CMK (cell line): Measurements from ENCODE around the gene ZNF783.
A peak's percentile ranks its signal among the peaks of the same experiment; 100 is the strongest.
"Not testable (repeated sequence)": the region's sequence is repeated elsewhere in the genome, so short reads cannot be mapped to it uniquely, and the experiment has no call there.

Experiments
- DNase-seq: peaks from one replicate; pipeline ENCODE4 v3.0.0-alpha.2; 2010; ENCODE audit warnings: low read depth

Gene ZNF783

GRCh38 chr7:149261829-149262617 is at the start of gene ZNF783:
Gene ZNF783 (plus strand): TSS chr7:149262196. CDS start chr7:149262334, 138 bp downstream.
- DNase-seq = peak; percentile 72

GRCh38 chr7:149214020-149214720 is 47.8 kb upstream of the ZNF783 start:
- no peak for DNase-seq

GRCh38 chr7:149216402-149216801 is 45.6 kb upstream of the ZNF783 start:
- DNase-seq = no peak

DNA sequence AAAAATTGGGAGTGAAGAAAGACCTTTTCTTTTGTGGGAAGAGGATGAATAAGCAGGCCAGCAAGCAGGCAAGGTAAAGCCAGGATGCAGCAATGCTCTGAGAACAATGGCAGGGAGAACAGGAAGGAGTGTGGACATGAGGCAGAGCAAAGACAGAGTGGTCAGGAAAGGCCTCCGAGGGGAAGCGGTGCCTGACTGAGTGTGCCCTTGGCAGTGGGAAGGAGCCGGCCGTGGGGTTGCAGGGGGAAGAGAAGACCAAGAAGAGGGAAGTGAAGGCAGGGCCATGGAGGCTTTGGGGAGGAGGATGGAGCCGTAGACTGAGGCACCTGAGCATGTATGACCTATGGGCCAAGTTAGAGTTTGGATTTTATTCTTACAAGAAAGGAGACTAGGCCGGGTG is 44.4 kb upstream of the ZNF783 start:
- no peak for DNase-seq

DNA sequence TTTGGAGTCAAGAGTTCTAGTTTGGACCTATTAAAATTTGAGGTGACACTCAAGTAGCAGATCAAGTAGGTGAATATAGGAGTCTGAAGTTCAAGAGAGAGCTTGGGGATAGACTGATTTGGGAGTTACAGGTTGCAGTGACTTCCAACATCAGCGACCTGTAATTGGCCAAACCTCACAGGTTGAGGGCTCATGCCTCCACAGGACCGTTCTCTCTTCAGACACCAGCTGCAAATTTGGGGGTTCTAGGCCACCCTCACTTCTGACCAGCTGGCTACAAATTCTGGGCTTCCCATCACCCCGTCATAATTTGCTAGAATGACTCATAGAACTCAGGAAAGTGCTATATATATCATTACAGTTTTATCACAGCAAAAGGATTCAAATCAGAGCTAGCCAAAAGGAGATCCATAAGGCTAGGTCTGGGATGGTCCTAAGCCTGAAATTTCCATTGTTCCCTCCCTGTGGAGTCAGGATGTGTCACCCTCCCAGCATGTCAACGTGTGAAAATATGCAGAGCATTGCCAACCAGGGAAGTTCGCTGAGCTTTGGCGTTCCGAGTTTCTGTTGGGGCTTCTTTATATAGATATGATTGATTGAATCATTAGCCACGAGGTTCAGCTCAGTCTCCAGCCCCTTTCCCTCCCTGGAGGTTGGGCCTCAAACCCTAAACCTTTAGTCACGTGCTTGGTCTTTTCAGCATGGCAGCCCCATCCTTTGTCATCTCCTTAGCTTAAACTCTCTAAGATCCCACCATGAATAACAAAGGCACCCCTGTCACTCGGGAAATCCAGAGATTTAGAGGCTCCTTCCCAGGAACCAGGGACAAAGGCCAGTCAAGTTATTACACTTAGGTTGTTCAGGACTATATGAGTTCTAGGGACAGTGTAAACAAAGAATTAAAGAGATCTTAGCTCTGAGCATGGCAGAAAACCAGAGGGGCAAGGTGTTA is 43.3 kb upstream of the ZNF783 start:
- DNase-seq = no peak

DNA sequence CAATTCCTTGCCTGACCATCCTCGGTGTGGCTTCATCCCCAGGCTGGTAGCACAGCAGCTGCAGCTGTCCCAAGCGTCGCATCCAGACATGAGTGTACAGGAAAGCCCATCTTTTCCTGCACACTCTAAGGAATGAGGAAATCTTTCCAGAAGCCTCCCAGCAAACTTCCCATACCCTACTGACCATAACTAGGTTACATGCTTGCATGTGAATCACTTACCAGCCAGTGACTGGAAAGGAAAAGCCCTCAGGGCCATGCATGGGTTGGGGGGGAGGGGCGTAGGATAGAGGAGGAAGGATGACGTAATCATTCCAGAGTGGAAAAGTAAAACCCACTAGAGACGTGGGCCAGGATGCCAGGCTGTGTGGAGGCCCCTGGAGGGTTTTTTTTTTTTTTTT is 41.5 kb upstream of the ZNF783 start:
- DNase-seq = no peak

DNA sequence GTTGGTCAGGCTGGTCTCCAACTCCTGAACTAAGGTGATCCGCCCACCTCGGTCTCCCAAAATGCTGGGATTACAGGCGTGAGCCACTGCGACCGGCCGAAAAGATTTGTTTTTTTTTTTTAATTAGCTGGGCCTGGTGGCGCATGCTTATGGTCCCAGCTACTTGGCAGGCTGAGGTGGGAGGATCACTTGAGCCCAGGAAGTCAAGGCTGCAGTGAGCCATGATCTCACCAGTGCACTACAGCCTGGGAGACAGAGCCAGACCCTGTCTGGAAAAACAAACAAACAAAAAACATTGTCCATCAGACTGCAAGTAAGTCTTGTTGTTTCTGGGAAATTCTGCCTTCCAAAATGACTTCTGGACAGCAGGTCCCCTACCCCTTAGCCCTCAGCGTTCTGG is 38.8 kb upstream of the ZNF783 start:
- no peak for DNase-seq

- DNase-seq = no peak
Observed at GRCh38 chr7:149223761-149224160, 38.2 kb upstream of the ZNF783 start.

- DNase-seq = no peak
Observed at GRCh38 chr7:149224352-149224751, 37.6 kb upstream of the ZNF783 start.

- DNase-seq = no peak
Observed at GRCh38 chr7:149225106-149225505, 36.9 kb upstream of the ZNF783 start.

GRCh38 chr7:149225656-149226055 is 36.3 kb upstream of the ZNF783 start:
- DNase-seq = no peak

DNA sequence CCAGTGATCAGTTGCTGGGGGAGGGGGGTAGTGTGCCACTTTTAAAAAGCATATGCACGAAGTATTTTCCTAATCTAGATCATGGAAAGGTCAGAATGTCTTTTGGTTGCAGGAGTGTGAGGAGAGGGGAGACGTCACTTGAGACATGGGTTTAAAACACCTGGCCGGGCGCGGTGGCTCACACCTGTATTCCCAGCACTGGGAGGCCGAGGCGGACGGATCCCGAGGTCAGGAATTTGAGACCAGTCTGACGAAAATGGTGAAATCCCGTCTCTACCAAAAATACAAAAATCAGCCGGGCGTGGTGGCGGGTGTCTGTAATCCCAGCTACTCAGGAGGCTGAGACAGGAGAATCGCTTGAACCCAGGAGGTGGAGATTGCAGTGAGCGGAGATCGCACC is 35.6 kb upstream of the ZNF783 start:
- DNase-seq = not testable (repeated sequence)

GRCh38 chr7:149226840-149227494 is 35.0 kb upstream of the ZNF783 start:
- no peak for DNase-seq

DNA sequence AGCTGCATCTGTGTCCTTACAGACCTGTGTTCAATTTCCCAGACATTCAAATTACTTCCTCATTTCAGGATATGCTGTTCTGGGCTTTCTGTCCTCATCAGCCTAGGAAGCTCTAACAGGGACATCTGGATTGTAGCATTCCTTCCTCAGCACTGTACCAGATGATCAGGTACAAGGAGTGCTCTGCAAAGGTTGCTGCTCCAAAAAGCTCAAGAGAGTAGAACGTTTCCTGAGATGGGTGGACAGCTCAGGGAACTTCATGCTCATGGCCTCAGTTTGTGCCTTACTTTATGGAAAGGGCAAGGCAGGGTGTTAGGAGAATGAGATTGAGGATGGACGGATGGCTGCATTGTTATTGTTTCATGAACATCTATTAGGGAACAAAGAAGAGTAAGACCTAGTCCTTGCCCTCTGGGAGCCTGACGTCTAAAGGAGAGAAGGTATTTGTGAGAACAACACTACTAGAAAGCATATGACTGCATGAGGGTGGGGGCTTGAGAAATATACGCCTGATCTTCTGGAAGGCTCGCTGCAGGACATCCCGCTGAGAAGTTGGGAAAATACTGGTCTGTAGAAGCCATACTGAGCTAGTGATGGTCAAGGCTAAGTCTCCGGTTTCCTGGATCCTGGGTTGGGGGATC is 33.0 kb upstream of the ZNF783 start:
- no peak for DNase-seq

DNA sequence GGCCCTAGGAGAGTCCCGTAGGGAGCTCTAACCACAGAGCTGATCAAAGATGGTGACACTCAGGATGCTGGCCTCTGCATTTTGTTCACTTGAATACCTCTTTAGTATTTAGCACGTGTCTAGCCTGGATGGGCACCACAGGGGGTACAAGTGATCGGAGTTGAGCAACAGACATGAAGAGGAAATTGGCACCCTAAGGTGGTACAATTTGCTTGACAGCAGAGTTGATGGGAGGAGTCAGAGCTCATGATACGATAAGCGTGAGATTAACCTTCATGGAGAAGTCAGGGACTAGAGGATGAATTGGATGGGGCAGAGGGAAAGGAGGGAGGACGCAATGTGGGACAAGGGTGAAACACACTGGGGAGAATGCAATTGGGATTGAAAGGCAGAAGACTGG is 32.5 kb upstream of the ZNF783 start:
- no peak for DNase-seq

DNA sequence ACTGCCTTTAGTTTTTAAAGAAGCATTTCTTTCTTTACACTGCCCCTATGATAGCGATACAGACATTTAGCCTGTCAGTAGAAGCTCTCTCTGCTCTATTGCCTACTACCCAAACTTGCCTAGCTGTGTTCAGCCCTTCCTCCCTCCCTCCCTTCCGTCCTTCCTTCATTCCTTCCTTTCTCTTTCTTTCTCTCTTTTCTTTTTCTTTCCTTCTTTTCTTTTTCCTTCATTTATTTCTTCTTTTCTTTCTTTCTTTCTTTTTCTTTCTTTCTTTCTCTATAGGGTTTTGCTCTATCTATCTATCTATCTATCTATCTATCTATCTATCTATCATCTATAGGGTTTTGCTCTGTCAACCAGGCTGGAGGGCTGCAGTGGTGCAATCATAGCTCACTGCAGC is 29.6 kb upstream of the ZNF783 start:
- DNase-seq = no peak

GRCh38 chr7:149233655-149234204 is 28.3 kb upstream of the ZNF783 start:
- not testable (repeated sequence) for DNase-seq

DNA sequence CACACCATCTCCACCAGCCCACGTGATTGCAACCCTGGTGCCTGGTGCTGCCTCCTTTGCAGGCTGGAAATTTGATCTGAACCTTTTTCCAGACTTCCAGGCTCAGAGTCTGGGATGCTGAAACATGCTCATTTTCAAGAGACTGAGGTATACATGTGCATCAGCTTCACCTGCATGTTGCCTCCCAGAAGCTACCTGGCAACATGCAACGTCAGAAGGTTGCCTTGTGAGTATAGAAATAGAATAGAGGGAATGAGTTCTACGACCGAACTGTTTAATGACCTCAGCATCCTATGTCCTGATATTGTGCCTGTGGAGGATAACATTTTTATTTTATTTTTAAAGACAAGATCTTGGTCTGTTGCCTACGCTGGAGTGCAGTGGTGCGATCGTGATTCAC is 24.5 kb upstream of the ZNF783 start:
- no peak for DNase-seq

- DNase-seq = no peak
Observed at GRCh38 chr7:149238051-149238450, 23.9 kb upstream of the ZNF783 start.

DNA sequence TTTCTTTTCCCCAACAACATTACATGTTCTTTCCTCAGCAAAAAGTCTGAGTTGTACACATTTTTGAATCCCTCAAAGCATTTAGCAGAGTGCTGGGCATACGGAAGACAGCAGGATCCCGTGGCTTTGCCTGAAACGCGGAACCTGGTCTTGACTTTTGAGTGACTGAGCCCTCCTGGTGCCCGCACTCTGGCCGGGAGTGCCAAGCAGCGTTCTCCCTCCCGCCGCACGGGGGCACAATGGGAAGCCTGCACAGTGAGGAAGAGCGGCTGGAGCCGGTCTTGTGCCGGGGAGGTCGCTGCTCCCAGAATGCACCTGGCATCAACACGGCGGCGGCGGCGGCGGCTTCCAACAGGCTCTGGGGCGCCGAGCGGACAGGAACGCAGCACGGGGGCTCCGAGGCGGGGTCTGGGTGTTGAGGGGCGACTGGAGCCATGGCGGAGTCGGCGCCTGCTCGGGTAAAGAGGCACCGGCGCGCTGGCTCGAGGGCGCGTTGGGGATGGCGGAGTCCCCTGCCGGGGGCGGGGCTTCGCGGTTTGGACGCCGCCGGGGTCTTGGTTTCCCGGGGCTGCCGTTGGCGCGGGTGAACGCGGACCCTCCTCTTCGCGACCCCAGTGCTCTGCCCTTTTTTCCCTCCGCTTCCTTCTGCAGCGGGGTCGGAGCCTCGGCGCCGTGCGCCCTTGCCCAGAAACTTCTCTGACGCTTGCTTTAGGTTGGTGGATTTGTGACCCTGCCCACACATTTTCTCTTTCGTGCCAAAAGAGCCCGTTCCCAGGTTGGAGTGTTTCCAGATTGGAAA is 22.5 kb upstream of the ZNF783 start, which contains the start of gene ZNF212:
TSS of gene ZNF212 (plus strand) at position 307 of the 799 bp plus-strand sequence. CDS start at position 435, 128 bp downstream.
- DNase-seq = peak; percentile 61
